ENCODE measurements around the gene ITPRIP.

DNA sequence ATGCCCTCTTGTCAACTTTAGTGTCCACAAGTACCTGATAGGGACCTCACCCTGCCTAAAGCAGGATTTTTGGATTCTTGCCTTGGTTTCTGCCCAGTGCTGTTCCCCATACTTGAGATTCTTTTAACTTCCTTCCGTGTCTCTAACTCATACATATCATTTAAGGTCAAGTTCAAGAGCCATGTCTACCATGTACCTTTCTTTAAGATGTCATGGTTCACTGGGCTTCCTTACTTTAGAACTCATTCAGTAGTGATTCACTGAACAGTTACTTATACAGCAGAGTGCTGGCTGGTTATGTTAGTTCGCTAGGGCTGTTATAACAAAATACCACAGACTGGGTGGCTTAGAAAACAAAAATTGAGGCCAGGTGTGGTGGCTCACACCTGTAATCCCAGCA is 10.3 kb upstream of the ITPRIP start:
- TF ChIP-seq, protein P1, sequence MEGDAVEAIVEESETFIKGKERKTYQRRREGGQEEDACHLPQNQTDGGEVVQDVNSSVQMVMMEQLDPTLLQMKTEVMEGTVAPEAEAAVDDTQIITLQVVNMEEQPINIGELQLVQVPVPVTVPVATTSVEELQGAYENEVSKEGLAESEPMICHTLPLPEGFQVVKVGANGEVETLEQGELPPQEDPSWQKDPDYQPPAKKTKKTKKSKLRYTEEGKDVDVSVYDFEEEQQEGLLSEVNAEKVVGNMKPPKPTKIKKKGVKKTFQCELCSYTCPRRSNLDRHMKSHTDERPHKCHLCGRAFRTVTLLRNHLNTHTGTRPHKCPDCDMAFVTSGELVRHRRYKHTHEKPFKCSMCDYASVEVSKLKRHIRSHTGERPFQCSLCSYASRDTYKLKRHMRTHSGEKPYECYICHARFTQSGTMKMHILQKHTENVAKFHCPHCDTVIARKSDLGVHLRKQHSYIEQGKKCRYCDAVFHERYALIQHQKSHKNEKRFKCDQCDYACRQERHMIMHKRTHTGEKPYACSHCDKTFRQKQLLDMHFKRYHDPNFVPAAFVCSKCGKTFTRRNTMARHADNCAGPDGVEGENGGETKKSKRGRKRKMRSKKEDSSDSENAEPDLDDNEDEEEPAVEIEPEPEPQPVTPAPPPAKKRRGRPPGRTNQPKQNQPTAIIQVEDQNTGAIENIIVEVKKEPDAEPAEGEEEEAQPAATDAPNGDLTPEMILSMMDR (IDR thresholded peaks at IDR 0.05; ENCODE audit: low read depth, low read length, missing input control) = no peak
- TF ChIP-seq, protein P2, sequence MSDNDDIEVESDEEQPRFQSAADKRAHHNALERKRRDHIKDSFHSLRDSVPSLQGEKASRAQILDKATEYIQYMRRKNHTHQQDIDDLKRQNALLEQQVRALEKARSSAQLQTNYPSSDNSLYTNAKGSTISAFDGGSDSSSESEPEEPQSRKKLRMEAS (IDR thresholded peaks at IDR 0.05) = no peak
- TF ChIP-seq EGR1 (IDR thresholded peaks at IDR 0.05; ENCODE audit: low read depth in 2 of 2) = no peak
- TF ChIP-seq, protein P3, sequence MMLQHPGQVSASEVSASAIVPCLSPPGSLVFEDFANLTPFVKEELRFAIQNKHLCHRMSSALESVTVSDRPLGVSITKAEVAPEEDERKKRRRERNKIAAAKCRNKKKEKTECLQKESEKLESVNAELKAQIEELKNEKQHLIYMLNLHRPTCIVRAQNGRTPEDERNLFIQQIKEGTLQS (IDR thresholded peaks at IDR 0.05) = no peak
